Aorta (tissue), 5 donors: ENCODE measurements around the gene NF2. TPM values are rescaled to one million over a fixed set of nuclear protein-coding genes. Genes with fewer than 3 reads are reported as not detected.

Experiments
- ATAC-seq: fragments of 200-7000 bp; cut with Tn5 transposase; one replicate; pipeline ENCODE4 v1.9.1; 2022; ENCODE audit warnings: moderate library complexity; ENCODE audit not compliant: low FRiP score
- DNase-seq, 2 donors: peaks; one replicate each; pipeline ENCODE4 v3.0.0-alpha.2; 2020
- H3K27ac ChIP-seq, 2 donors: one replicate each; pipeline ENCODE4 v1.5.1; 2013; ENCODE audit warnings: low read length in 2 of 2, mild to moderate bottlenecking in 2 of 2, moderate library complexity in 2 of 2, control low read depth in 1 of 2, inconsistent platforms in 1 of 2, low read depth in 1 of 2
- H3K27me3 ChIP-seq, 2 donors: one replicate each; pipeline ENCODE4 v1.6.1; 2013; ENCODE audit warnings: control low read depth in 1 of 2, low read length in 1 of 2, mild to moderate bottlenecking in 1 of 2, moderate library complexity in 1 of 2; ENCODE audit not compliant: insufficient read depth in 2 of 2, control insufficient read depth in 1 of 2
- H3K36me3 ChIP-seq, 2 donors: one replicate each; pipeline ENCODE4 v1.6.1; 2013; ENCODE audit warnings: control low read depth in 1 of 2, low read length in 1 of 2, mild to moderate bottlenecking in 1 of 2; ENCODE audit not compliant: insufficient read depth in 2 of 2, control insufficient read depth in 1 of 2
- H3K4me1 ChIP-seq, 2 donors: one replicate each; pipeline ENCODE4 v1.6.1; 2013; ENCODE audit warnings: low read length in 2 of 2, control low read depth in 1 of 2, mild to moderate bottlenecking in 1 of 2, moderate library complexity in 1 of 2; ENCODE audit not compliant: insufficient read depth in 2 of 2, control insufficient read depth in 1 of 2
- H3K4me3 ChIP-seq, 2 donors: one replicate each; pipeline ENCODE4 v1.5.1; 2013; ENCODE audit warnings: low read length in 2 of 2, control low read depth in 1 of 2, mild to moderate bottlenecking in 1 of 2
- H3K9me3 ChIP-seq: one replicate; pipeline ENCODE4 v1.6.1; 2013; ENCODE audit warnings: mild to moderate bottlenecking, low read length; ENCODE audit not compliant: control insufficient read depth
- WGBS, 2 donors: extraction: QIAGEN DNeasy Blood & Tissue Kit; methylation state at CpG; one replicate each; pipeline ENCODE4 v1.1.7; 2013; 5-methylcytosine and 5-hydroxymethylcytosine counted together
- intact Hi-C, 2 donors: fragments of 100-400 bp; cut with DNase I; formaldehyde crosslinking; loops; one replicate each; pipeline versions ENCODE4 v1.14.2 to v1.15.0; 2022
- polyA plus RNA-seq, 2 donors: library from polyadenylated mRNA; stranded (reverse); fragments of 200-250 nt; gene quantifications; one replicate each; pipeline ENCODE4 v1.2.3, GENCODE V29; 2013
- total RNA-seq, 2 donors: library from RNA; stranded (reverse); fragmentation: NEBNext Ultra II Directional; extraction: Animal tissue kit (Norgen Biotek cat#: 25700); gene quantifications; one replicate each; pipeline ENCODE4 v1.2.1, GENCODE V29; 2021
- donor health status: healthy with polysubstance abuse.
- donor health status: Bipolar disorder and iron deficiency.
- donor health status: DM: no; HTN: no; CAD: no.
- donor health status: DM: no; HTN: no; CAD: no.
- donor health status: DM: yes; HTN: yes; CAD: no.

The NF2 gene
- total and polyA plus RNA-seq, 4 donors = 5.0 to 35.6 (median 22.4) TPM

- intact Hi-C loops = no loop called here
- Histone ChIP-seq H3K27ac (peak overlapping the region in 1 of 2 donors; percentile 25), H3K4me3 (no peak overlapping the region), H3K4me1 (no peaks in the 10 kb centered on the region), H3K9me3 (no peaks in the 10 kb centered on the region), H3K27me3 (no peaks in the 10 kb centered on the region), H3K36me3 (peaks cover 0 to 5% of the 10 kb centered on the region in 2 donors)
- DNase-seq (no peak), ATAC-seq (no peak)
- 5 to 12% methylated on average over 2 of the region's 2 CpGs for WGBS, 2 donors
These were observed 57.9 kb downstream of the NF2 start for GRCh38 chr22:29661336-29661735.

GRCh38 chr22:29663180-29663821, 59.9 kb downstream of the NF2 start:
- 91 to 93% methylated on average over 8 of the region's 8 CpGs for WGBS, 2 donors
- no peak for ATAC-seq
- no peaks in the 10 kb centered on the region for H3K9me3 ChIP-seq
- H3K27me3 ChIP-seq = no peaks in the 10 kb centered on the region
- H3K27ac ChIP-seq = no peak overlapping the region
- no peak for DNase-seq
- intact Hi-C loops = no loop called here
- H3K4me3 ChIP-seq = no peak overlapping the region
- H3K4me1 ChIP-seq = no peaks in the 10 kb centered on the region
- peaks cover 0 to 3% of the 10 kb centered on the region in 2 donors for H3K36me3 ChIP-seq

GRCh38 chr22:29665486-29665885, 62.1 kb downstream of the NF2 start:
- Histone ChIP-seq H3K36me3 (peaks cover 3 to 6% of the 10 kb centered on the region in 2 donors), H3K27me3 (no peaks in the 10 kb centered on the region), H3K9me3 (no peaks in the 10 kb centered on the region), H3K4me3 (no peak overlapping the region), H3K4me1 (no peaks in the 10 kb centered on the region), H3K27ac (no peak overlapping the region)
- intact Hi-C loops = no loop called here
- ATAC-seq (no peak), DNase-seq (no peak)
- WGBS, 2 donors = 94% methylated on average over 8 of the region's 8 CpGs

GRCh38 chr22:29668673-29669072, 65.2 kb downstream of the NF2 start:
- DNase-seq (no peak), ATAC-seq (no peak)
- no peaks in the 10 kb centered on the region for H3K9me3 ChIP-seq
- H3K36me3 ChIP-seq = peaks cover 1 to 8% of the 10 kb centered on the region in 2 donors
- no peaks in the 10 kb centered on the region for H3K4me1 ChIP-seq
- no peak overlapping the region for H3K4me3 ChIP-seq
- H3K27ac ChIP-seq = no peak overlapping the region
- intact Hi-C loops = no loop called here
- no peaks in the 10 kb centered on the region for H3K27me3 ChIP-seq
- 90 to 97% methylated on average over 4 of the region's 4 CpGs for WGBS, 2 donors

GRCh38 chr22:29670626-29671025, 67.2 kb downstream of the NF2 start:
- ATAC-seq (no peak), DNase-seq (no peak)
- no peak overlapping the region for H3K4me3 ChIP-seq
- no peaks in the 10 kb centered on the region for H3K4me1 ChIP-seq
- H3K27me3 ChIP-seq = no peaks in the 10 kb centered on the region
- no peaks in the 10 kb centered on the region for H3K9me3 ChIP-seq
- H3K27ac ChIP-seq = no peak overlapping the region
- peaks cover 6 to 13% of the 10 kb centered on the region in 2 donors for H3K36me3 ChIP-seq
- WGBS, 2 donors = 76 to 77% methylated on average over 3 of the region's 3 CpGs
- intact Hi-C loops = no loop called here

- no peak overlapping the region for H3K27ac ChIP-seq
- H3K36me3 ChIP-seq = peaks cover 6 to 18% of the 10 kb centered on the region in 2 donors
- intact Hi-C loops = no loop called here
- no peaks in the 10 kb centered on the region for H3K9me3 ChIP-seq
- no peak overlapping the region for H3K4me3 ChIP-seq
- DNase-seq (no peak), ATAC-seq (no peak)
- 91 to 92% methylated on average over 14 of the region's 14 CpGs for WGBS, 2 donors
- no peaks in the 10 kb centered on the region for H3K27me3 ChIP-seq
- H3K4me1 ChIP-seq = no peaks in the 10 kb centered on the region
These were observed 70.1 kb downstream of the NF2 start for GRCh38 chr22:29673361-29674066.

GRCh38 chr22:29674121-29674520, 70.7 kb downstream of the NF2 start:
- Histone ChIP-seq H3K36me3 (peaks cover 6 to 14% of the 10 kb centered on the region in 2 donors), H3K4me1 (no peaks in the 10 kb centered on the region), H3K27ac (no peak overlapping the region), H3K4me3 (no peak overlapping the region), H3K27me3 (no peaks in the 10 kb centered on the region), H3K9me3 (no peaks in the 10 kb centered on the region)
- DNase-seq (no peak), ATAC-seq (no peak)
- intact Hi-C loops = no loop called here
- 85 to 93% methylated on average over 8 of the region's 8 CpGs for WGBS, 2 donors

- 55 to 68% methylated on average over 1 of the region's 1 CpG for WGBS, 2 donors
- Histone ChIP-seq H3K4me3 (no peak overlapping the region), H3K27ac (no peak overlapping the region), H3K27me3 (no peaks in the 10 kb centered on the region), H3K36me3 (peaks cover 2 to 10% of the 10 kb centered on the region in 2 donors), H3K4me1 (no peaks in the 10 kb centered on the region), H3K9me3 (no peaks in the 10 kb centered on the region)
- ATAC-seq (no peak), DNase-seq (no peak)
- intact Hi-C loops = no loop called here
These were observed 75.9 kb downstream of the NF2 start for GRCh38 chr22:29679316-29679715.

- DNase-seq (no peak), ATAC-seq (no peak)
- Histone ChIP-seq H3K4me3 (no peak overlapping the region), H3K27ac (no peak overlapping the region), H3K9me3 (no peaks in the 10 kb centered on the region), H3K36me3 (no peaks in the 10 kb centered on the region), H3K4me1 (no peaks in the 10 kb centered on the region), H3K27me3 (no peaks in the 10 kb centered on the region)
- intact Hi-C loops = no loop called here
- WGBS, 2 donors = 88 to 94% methylated on average over 4 of the region's 4 CpGs
These were observed 80.1 kb downstream of the NF2 start for GRCh38 chr22:29683536-29683935.
